GM23338 (cell line): ENCODE measurements around the gene FRG2B. TPM values are rescaled to one million over a fixed set of nuclear protein-coding genes. Genes with fewer than 3 reads are reported as not detected.

ENCODE experiments used
- ATAC-seq: fragments of 200-7000 bp; cut with Tn5 transposase; 3 replicates; pipeline ENCODE4 v1.9.1; 2020
- DNase-seq: peaks from one replicate; pipeline ENCODE4 v3.0.0-alpha.2; 2015; ENCODE audit warnings: low spot score
- H2AFZ ChIP-seq: fragments of 200-600 bp; sonication (generic); 2 replicates; pipeline ENCODE4 v1.8.0; 2016; ENCODE audit warnings: antibody characterized with exemption, mild to moderate bottlenecking, moderate library complexity
- H3F3A ChIP-seq: fragments of 200-600 bp; sonication (generic); replicated peaks from 2 replicates; pipeline ENCODE4 v1.8.0; 2017; ENCODE audit warnings: antibody characterized with exemption, mixed run types, low read depth
- H3K27ac ChIP-seq: fragments of 200-600 bp; sonication (generic); 2 replicates; pipeline ENCODE4 v1.6.1; 2016; ENCODE audit warnings: low read depth
- H3K27me3 ChIP-seq: fragments of 200-600 bp; sonication (generic); 2 replicates; pipeline ENCODE4 v1.8.0; 2016; ENCODE audit warnings: mild to moderate bottlenecking, mixed run types, moderate library complexity; ENCODE audit not compliant: insufficient read depth
- H3K36me3 ChIP-seq: fragments of 200-600 bp; sonication (generic); 2 replicates; pipeline ENCODE4 v1.8.0; 2016; ENCODE audit warnings: mild to moderate bottlenecking; ENCODE audit not compliant: insufficient read depth
- H3K4me1 ChIP-seq: fragments of 200-600 bp; sonication (generic); 2 replicates; pipeline ENCODE4 v1.8.0; 2016; ENCODE audit warnings: mild to moderate bottlenecking, moderate library complexity; ENCODE audit not compliant: insufficient read depth
- H3K4me2 ChIP-seq: fragments of 200-600 bp; sonication (generic); 2 replicates; pipeline ENCODE4 v1.7.1; 2017; ENCODE audit warnings: mixed run types
- H3K4me3 ChIP-seq: fragments of 200-600 bp; sonication (generic); 2 replicates; pipeline ENCODE4 v1.6.1; 2016; ENCODE audit warnings: mixed run types
- H3K79me2 ChIP-seq: fragments of 200-600 bp; sonication (generic); replicated peaks from 2 replicates; pipeline ENCODE4 v1.8.0; 2017; ENCODE audit warnings: mild to moderate bottlenecking; ENCODE audit not compliant: insufficient read depth
- H3K9me2 ChIP-seq: fragments of 200-600 bp; sonication (generic); 2 replicates; pipeline ENCODE4 v1.8.0; 2017; ENCODE audit not compliant: insufficient read depth
- H4K20me1 ChIP-seq: fragments of 200-600 bp; sonication (generic); replicated peaks from 2 replicates; pipeline ENCODE4 v1.8.0; 2017; ENCODE audit warnings: mild to moderate bottlenecking; ENCODE audit not compliant: insufficient read depth
- H3K27ac Mint-ChIP-seq: 2 replicates; pipeline ENCODE4 v1.8.0; 2020; ENCODE audit warnings: inconsistent platforms, mild to moderate bottlenecking, moderate library complexity, mixed read lengths
- H3K27me3 Mint-ChIP-seq: 3 replicates; pipeline ENCODE4 v1.8.0; 2022; ENCODE audit warnings: low read depth, mild to moderate bottlenecking, moderate library complexity, mixed read lengths, inconsistent platforms; ENCODE audit not compliant: insufficient read depth, poor library complexity
- H3K36me3 Mint-ChIP-seq: 3 replicates; pipeline ENCODE4 v1.8.0; 2021; ENCODE audit warnings: low read depth, mild to moderate bottlenecking, inconsistent platforms, moderate library complexity, mixed read lengths
- H3K4me1 Mint-ChIP-seq: 3 replicates; pipeline ENCODE4 v1.8.0; 2020; ENCODE audit warnings: mild to moderate bottlenecking, inconsistent platforms, mixed read lengths
- H3K4me3 Mint-ChIP-seq: 3 replicates; pipeline ENCODE4 v1.8.0; 2021; ENCODE audit warnings: moderate library complexity, mild to moderate bottlenecking, inconsistent platforms, mixed read lengths
- H3K9me3 Mint-ChIP-seq: 3 replicates; pipeline ENCODE4 v1.8.0; 2020; ENCODE audit warnings: moderate library complexity, mild to moderate bottlenecking, inconsistent platforms, mixed read lengths
- CREB1 ChIP-seq: fragments of 250-450 bp; sonication (Bioruptor Pico); IDR thresholded peaks from 2 replicates; pipeline ENCODE4 v1.5.0; 2020; ENCODE audit warnings: low read depth, mild to moderate bottlenecking, moderate library complexity
- ETS1 ChIP-seq: IDR thresholded peaks from 2 replicates; pipeline ENCODE4 v1.6.1; 2016; ENCODE audit warnings: antibody characterized with exemption
- EZH2 ChIP-seq: fragments of 200-600 bp; sonication (generic); IDR thresholded peaks from one replicate; pipeline ENCODE4 v1.8.0; 2017; ENCODE audit warnings: antibody characterized with exemption, mild to moderate bottlenecking, low read depth; ENCODE audit not compliant: unreplicated experiment
- EZH2phosphoT487 ChIP-seq: fragments of 200-600 bp; sonication (generic); IDR thresholded peaks from one replicate; pipeline ENCODE4 v1.8.1; 2018; ENCODE audit warnings: antibody characterized with exemption; ENCODE audit not compliant: unreplicated experiment
- JUNB ChIP-seq: IDR thresholded peaks from one replicate; pipeline ENCODE4 v1.6.1; 2016; ENCODE audit warnings: antibody characterized with exemption; ENCODE audit not compliant: unreplicated experiment
- POLR2AphosphoS5 ChIP-seq: IDR thresholded peaks from 2 replicates; pipeline ENCODE4 v1.6.1; 2016; ENCODE audit warnings: antibody characterized with exemption, low read depth
- REST ChIP-seq: IDR thresholded peaks from one replicate; pipeline ENCODE4 v1.6.1; 2018; ENCODE audit warnings: antibody characterized with exemption; ENCODE audit not compliant: unreplicated experiment
- STAT1 ChIP-seq: IDR thresholded peaks from one replicate; pipeline ENCODE4 v1.6.1; 2016; ENCODE audit warnings: antibody characterized with exemption; ENCODE audit not compliant: unreplicated experiment
- ZNF331 ChIP-seq: fragments of 250-450 bp; sonication (Bioruptor Pico); IDR thresholded peaks from 2 replicates; pipeline ENCODE4 v1.5.0; 2020; ENCODE audit warnings: low read depth, mild to moderate bottlenecking, moderate library complexity
- polyA plus RNA-seq: library from polyadenylated mRNA; unstranded; fragments of >200 nt; fragmentation: Nextera tagmentation; extraction: Ambion mirVana; gene quantifications from 2 replicates; pipeline ENCODE4 v1.2.1, GENCODE V29; 2016
- total RNA-seq: library from RNA; depleted of rRNA; stranded (reverse); fragments of >200 nt; shearing (Covaris generic); gene quantifications from 2 replicates; pipeline ENCODE4 v1.2.3, GENCODE V29; 2014
- TF ChIP-seq, protein P1 (sequence below): fragments of 250-450 bp; sonication (Bioruptor Pico); IDR thresholded peaks from 2 replicates; pipeline ENCODE4 v1.5.0; 2020; ENCODE audit warnings: mild to moderate bottlenecking, moderate library complexity

Gene FRG2B
- total and polyA plus RNA-seq, 2 experiments from 2014 or later = not detected

- H4K20me1 ChIP-seq = no peaks in the 10 kb centered on the region
- no peak overlapping the region for H3K4me3 Mint-ChIP-seq
- H3K27me3 Mint-ChIP-seq = peaks cover 26% of the 10 kb centered on the region
- no peak for DNase-seq
- ATAC-seq = no peak
- no peaks in the 10 kb centered on the region for H3K4me1 ChIP-seq
- H3K36me3 ChIP-seq = no peaks in the 10 kb centered on the region
- H3K4me2 ChIP-seq = no peak overlapping the region
- H3K27ac Mint-ChIP-seq = no peak overlapping the region
- no peaks in the 10 kb centered on the region for H3K36me3 Mint-ChIP-seq
- no peaks in the 10 kb centered on the region for H3K4me1 Mint-ChIP-seq
- H3K27ac ChIP-seq = no peak overlapping the region
- peaks cover 84% of the 10 kb centered on the region for H3K9me3 Mint-ChIP-seq
- TF ChIP-seq REST = no peak
- no peak for TF ChIP-seq EZH2phosphoT487
- no peak for TF ChIP-seq STAT1
- TF ChIP-seq POLR2AphosphoS5 = no peak
- no peak for TF ChIP-seq ZNF331
- no peak for TF ChIP-seq CREB1
- TF ChIP-seq, protein P1, sequence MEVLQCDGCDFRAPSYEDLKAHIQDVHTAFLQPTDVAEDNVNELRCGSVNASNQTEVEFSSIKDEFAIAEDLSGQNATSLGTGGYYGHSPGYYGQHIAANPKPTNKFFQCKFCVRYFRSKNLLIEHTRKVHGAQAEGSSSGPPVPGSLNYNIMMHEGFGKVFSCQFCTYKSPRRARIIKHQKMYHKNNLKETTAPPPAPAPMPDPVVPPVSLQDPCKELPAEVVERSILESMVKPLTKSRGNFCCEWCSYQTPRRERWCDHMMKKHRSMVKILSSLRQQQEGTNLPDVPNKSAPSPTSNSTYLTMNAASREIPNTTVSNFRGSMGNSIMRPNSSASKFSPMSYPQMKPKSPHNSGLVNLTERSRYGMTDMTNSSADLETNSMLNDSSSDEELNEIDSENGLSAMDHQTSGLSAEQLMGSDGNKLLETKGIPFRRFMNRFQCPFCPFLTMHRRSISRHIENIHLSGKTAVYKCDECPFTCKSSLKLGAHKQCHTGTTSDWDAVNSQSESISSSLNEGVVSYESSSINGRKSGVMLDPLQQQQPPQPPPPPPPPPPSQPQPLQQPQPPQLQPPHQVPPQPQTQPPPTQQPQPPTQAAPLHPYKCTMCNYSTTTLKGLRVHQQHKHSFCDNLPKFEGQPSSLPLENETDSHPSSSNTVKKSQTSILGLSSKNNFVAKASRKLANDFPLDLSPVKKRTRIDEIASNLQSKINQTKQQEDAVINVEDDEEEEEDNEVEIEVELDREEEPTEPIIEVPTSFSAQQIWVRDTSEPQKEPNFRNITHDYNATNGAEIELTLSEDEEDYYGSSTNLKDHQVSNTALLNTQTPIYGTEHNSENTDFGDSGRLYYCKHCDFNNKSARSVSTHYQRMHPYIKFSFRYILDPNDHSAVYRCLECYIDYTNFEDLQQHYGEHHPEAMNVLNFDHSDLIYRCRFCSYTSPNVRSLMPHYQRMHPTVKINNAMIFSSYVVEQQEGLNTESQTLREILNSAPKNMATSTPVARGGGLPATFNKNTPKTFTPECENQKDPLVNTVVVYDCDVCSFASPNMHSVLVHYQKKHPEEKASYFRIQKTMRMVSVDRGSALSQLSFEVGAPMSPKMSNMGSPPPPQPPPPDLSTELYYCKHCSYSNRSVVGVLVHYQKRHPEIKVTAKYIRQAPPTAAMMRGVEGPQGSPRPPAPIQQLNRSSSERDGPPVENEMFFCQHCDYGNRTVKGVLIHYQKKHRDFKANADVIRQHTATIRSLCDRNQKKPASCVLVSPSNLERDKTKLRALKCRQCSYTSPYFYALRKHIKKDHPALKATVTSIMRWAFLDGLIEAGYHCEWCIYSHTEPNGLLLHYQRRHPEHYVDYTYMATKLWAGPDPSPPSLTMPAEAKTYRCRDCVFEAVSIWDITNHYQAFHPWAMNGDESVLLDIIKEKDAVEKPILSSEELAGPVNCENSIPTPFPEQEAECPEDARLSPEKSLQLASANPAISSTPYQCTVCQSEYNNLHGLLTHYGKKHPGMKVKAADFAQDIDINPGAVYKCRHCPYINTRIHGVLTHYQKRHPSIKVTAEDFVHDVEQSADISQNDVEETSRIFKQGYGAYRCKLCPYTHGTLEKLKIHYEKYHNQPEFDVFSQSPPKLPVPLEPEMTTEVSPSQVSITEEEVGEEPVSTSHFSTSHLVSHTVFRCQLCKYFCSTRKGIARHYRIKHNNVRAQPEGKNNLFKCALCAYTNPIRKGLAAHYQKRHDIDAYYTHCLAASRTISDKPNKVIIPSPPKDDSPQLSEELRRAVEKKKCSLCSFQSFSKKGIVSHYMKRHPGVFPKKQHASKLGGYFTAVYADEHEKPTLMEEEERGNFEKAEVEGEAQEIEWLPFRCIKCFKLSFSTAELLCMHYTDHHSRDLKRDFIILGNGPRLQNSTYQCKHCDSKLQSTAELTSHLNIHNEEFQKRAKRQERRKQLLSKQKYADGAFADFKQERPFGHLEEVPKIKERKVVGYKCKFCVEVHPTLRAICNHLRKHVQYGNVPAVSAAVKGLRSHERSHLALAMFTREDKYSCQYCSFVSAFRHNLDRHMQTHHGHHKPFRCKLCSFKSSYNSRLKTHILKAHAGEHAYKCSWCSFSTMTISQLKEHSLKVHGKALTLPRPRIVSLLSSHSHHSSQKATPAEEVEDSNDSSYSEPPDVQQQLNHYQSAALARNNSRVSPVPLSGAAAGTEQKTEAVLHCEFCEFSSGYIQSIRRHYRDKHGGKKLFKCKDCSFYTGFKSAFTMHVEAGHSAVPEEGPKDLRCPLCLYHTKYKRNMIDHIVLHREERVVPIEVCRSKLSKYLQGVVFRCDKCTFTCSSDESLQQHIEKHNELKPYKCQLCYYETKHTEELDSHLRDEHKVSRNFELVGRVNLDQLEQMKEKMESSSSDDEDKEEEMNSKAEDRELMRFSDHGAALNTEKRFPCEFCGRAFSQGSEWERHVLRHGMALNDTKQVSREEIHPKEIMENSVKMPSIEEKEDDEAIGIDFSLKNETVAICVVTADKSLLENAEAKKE (CRISPR knock-in tag) = no peak
- TF ChIP-seq ETS1 = no peak
- no peak for TF ChIP-seq EZH2
- no peak for TF ChIP-seq JUNB
- H3K27me3 ChIP-seq = peaks cover 25% of the 10 kb centered on the region
- no peaks in the 10 kb centered on the region for H3K9me2 ChIP-seq
- H3K79me2 ChIP-seq = no peaks in the 10 kb centered on the region
- H3K4me3 ChIP-seq = no peak overlapping the region
- H2AFZ ChIP-seq = no peak overlapping the region
- no peaks in the 10 kb centered on the region for H3F3A ChIP-seq
Observed at GRCh38 chr10:133617196-133617595, 9.4 kb downstream of the FRG2B start.
